Measurements from ENCODE around the gene PRDM5. TPM values are rescaled to one million over a fixed set of nuclear protein-coding genes. Genes with fewer than 3 reads are reported as not detected.

PRDM5 gene
- polyA plus RNA-seq, 1 donor (not counting 4 experiments of a cell fraction or from before 2014, with no cell fraction given) = 3.6 TPM

DNA sequence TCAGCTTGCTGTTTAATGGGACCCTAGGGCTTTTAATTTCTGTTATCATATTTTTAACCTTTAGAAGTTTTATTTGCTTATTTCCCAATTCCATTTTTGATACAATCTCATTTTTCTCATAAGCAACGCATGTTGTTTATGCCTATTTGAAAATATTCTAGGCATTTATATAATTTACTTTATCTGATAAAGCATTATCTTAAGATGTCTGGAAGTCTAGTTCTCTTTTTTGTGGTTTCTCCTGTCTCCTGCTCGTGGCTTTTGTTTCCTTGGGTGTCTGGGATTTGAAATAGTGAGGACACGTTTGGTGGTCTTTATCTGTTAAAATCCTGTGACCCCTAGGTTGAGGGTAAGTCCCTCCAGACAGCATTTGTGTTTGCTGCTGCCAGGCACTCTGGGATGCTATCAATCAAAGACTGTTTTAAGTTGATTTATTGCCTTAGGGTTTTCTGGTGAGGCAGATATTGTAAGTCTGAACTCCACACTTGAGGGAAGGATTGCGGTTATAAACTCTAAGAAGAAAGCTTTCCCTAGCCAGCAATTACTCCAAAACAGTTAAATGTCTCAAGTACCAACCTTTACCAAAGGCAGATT lies 208.0 kb downstream of the PRDM5 start:
- H3K27me3 ChIP-seq (ENCODE audit: control insufficient read depth, extremely low read depth, insufficient read depth, low read length) = no peaks in the 10 kb centered on the region
- FAIRE-seq (no peak), DNase-seq (ENCODE audit: low read depth, low spot score) (no peak)
- dilution Hi-C loops (cut with MboI; ENCODE audit: extremely low pct_ligation_motif_present, low sequenced_read_pairs) = no loop called here
- TF ChIP-seq EZH2 (IDR thresholded peaks at IDR 0.05; ENCODE audit: low read length) (no peak), CTCF (optimal IDR thresholded peaks at IDR 0.05 in 1 of 3, IDR thresholded peaks at IDR 0.05 in 1 of 3, conservative IDR thresholded peaks at IDR 0.05 in 1 of 3; ENCODE audit: extremely low read depth in 1 of 3, insufficient read depth in 2 of 3, low read length in 3 of 3) (no peak)
- no peak overlapping the region for H2AFZ ChIP-seq (ENCODE audit: control insufficient read depth, low read length)
- peaks cover 3% of the 10 kb centered on the region for H3K4me1 ChIP-seq (ENCODE audit: control insufficient read depth, extremely low read depth, insufficient read depth, low read length)
- H3K79me2 ChIP-seq (ENCODE audit: control insufficient read depth, insufficient read depth, low read length) = no peaks in the 10 kb centered on the region
- H4K20me1 ChIP-seq (ENCODE audit: control insufficient read depth, extremely low read depth, insufficient read depth, low read length) = no peaks in the 10 kb centered on the region
- H3K9ac ChIP-seq (ENCODE audit: control insufficient read depth, extremely low read depth, insufficient read depth, low read length) = no peak overlapping the region
- H3K9me3 ChIP-seq (ENCODE audit: control insufficient read depth, low read depth, low read length) = no peaks in the 10 kb centered on the region
- H3K4me3 ChIP-seq (ENCODE audit: control insufficient read depth in 2 of 3, extremely low read depth in 1 of 3, insufficient read depth in 2 of 3, low read depth in 1 of 3, low read length in 3 of 3) = no peak overlapping the region
- no peaks in the 10 kb centered on the region for H3K9me1 ChIP-seq (ENCODE audit: control insufficient read depth, extremely low read depth, insufficient read depth, low read length)
- H3K36me3 ChIP-seq (ENCODE audit: control insufficient read depth in 2 of 2, extremely low read depth in 1 of 2, insufficient read depth in 2 of 2, low read length in 2 of 2) = no peaks in the 10 kb centered on the region
- H3K4me2 ChIP-seq (ENCODE audit: control insufficient read depth, extremely low read depth, insufficient read depth, low read depth, low read length) = no peak overlapping the region
- H3K27ac ChIP-seq (ENCODE audit: control insufficient read depth, insufficient read depth, low read length) = no peak overlapping the region

GRCh38 chr4:120709991-120710390 lies 212.5 kb downstream of the PRDM5 start:
- Histone ChIP-seq H4K20me1 (ENCODE audit: control insufficient read depth, extremely low read depth, insufficient read depth, low read length) (no peaks in the 10 kb centered on the region), H2AFZ (ENCODE audit: control insufficient read depth, low read length) (no peak overlapping the region), H3K9me1 (ENCODE audit: control insufficient read depth, extremely low read depth, insufficient read depth, low read length) (no peaks in the 10 kb centered on the region), H3K27ac (ENCODE audit: control insufficient read depth, insufficient read depth, low read length) (no peak overlapping the region), H3K4me2 (ENCODE audit: control insufficient read depth, extremely low read depth, insufficient read depth, low read depth, low read length) (no peak overlapping the region), H3K27me3 (ENCODE audit: control insufficient read depth, extremely low read depth, insufficient read depth, low read length) (no peaks in the 10 kb centered on the region), H3K9ac (ENCODE audit: control insufficient read depth, extremely low read depth, insufficient read depth, low read length) (no peak overlapping the region), H3K4me1 (ENCODE audit: control insufficient read depth, extremely low read depth, insufficient read depth, low read length) (peaks cover 3% of the 10 kb centered on the region), H3K79me2 (ENCODE audit: control insufficient read depth, insufficient read depth, low read length) (no peaks in the 10 kb centered on the region), H3K9me3 (ENCODE audit: control insufficient read depth, low read depth, low read length) (no peaks in the 10 kb centered on the region), H3K4me3 (ENCODE audit: control insufficient read depth in 2 of 3, extremely low read depth in 1 of 3, insufficient read depth in 2 of 3, low read depth in 1 of 3, low read length in 3 of 3) (no peak overlapping the region), H3K36me3 (ENCODE audit: control insufficient read depth in 2 of 2, extremely low read depth in 1 of 2, insufficient read depth in 2 of 2, low read length in 2 of 2) (no peaks in the 10 kb centered on the region)
- no peak for DNase-seq (ENCODE audit: low read depth, low spot score)
- FAIRE-seq = no peak
- dilution Hi-C loops (cut with MboI; ENCODE audit: extremely low pct_ligation_motif_present, low sequenced_read_pairs) = no loop called here
- TF ChIP-seq EZH2 (IDR thresholded peaks at IDR 0.05; ENCODE audit: low read length) (no peak), CTCF (optimal IDR thresholded peaks at IDR 0.05 in 1 of 3, IDR thresholded peaks at IDR 0.05 in 1 of 3, conservative IDR thresholded peaks at IDR 0.05 in 1 of 3; ENCODE audit: extremely low read depth in 1 of 3, insufficient read depth in 2 of 3, low read length in 3 of 3) (no peak)

Measured in keratinocyte (primary cell).